ENCODE data around the gene PDZD8. TPM values are rescaled to one million over a fixed set of nuclear protein-coding genes. Genes with fewer than 3 reads are reported as not detected.

Gene PDZD8
- total and polyA plus RNA-seq, 9 donors = 8.0 to 49.6 (median 35.6) TPM

- H3K4me1 ChIP-seq (ENCODE audit: insufficient read depth) = no peaks in the 10 kb centered on the region
- no peak overlapping the region for H3K27ac ChIP-seq
- intact Hi-C loops (cut with DNase I) = no loop called here
- 10 to 29% (median 20%) methylated on average over 1 of the region's 1 CpG for WGBS, 3 donors
- no peaks in the 10 kb centered on the region for H3K27me3 ChIP-seq
- H3K36me3 ChIP-seq = no peaks in the 10 kb centered on the region
- no peak for DNase-seq
- no peak overlapping the region for H3K4me3 ChIP-seq
- TF ChIP-seq, protein P1, sequence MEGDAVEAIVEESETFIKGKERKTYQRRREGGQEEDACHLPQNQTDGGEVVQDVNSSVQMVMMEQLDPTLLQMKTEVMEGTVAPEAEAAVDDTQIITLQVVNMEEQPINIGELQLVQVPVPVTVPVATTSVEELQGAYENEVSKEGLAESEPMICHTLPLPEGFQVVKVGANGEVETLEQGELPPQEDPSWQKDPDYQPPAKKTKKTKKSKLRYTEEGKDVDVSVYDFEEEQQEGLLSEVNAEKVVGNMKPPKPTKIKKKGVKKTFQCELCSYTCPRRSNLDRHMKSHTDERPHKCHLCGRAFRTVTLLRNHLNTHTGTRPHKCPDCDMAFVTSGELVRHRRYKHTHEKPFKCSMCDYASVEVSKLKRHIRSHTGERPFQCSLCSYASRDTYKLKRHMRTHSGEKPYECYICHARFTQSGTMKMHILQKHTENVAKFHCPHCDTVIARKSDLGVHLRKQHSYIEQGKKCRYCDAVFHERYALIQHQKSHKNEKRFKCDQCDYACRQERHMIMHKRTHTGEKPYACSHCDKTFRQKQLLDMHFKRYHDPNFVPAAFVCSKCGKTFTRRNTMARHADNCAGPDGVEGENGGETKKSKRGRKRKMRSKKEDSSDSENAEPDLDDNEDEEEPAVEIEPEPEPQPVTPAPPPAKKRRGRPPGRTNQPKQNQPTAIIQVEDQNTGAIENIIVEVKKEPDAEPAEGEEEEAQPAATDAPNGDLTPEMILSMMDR (IDR thresholded peaks at IDR 0.05) = no peak
- TF ChIP-seq EP300 (IDR thresholded peaks at IDR 0.05) (no peak), POLR2A (IDR thresholded peaks at IDR 0.05) (no peak)
- H3K9me3 ChIP-seq = no peaks in the 10 kb centered on the region
Observed at GRCh38 chr10:117413928-117414618, 38.8 kb upstream of the PDZD8 start.

DNA sequence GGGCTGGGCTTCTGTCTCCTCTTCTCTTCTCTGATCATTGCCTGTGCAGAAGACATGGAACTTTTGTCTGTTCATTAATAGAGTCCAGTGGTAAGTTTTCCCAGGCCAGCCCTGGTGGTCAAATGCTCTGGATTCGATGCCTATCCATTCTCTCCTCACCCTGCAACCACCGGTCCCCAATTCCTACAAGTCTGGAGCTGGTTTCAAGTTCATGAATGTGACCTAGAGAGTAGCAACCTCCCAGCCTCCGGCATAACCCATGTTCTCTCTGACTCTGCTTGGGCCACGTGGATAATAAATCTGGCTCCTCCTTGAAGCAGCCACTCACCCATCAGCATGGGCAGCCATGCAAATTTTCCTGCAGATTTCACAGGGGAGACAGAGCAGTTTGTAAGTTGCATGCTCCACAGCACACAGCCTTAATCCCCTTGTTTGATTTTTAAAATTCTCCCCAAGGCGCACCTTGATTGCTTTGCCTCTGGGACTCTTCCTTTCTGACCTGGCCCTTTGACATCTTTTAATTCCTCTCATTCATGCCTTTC, 37.3 kb upstream of the PDZD8 start:
- H3K27ac ChIP-seq = no peak overlapping the region
- 73 to 77% (median 77%) methylated on average over 5 of the region's 5 CpGs for WGBS, 3 donors
- TF ChIP-seq POLR2A (IDR thresholded peaks at IDR 0.05) = no peak
- no peak for TF ChIP-seq EP300 (IDR thresholded peaks at IDR 0.05)
- TF ChIP-seq, protein P1 (IDR thresholded peaks at IDR 0.05) = no peak
- intact Hi-C loops (cut with DNase I) = no loop called here
- no peaks in the 10 kb centered on the region for H3K4me1 ChIP-seq (ENCODE audit: insufficient read depth)
- no peaks in the 10 kb centered on the region for H3K9me3 ChIP-seq
- DNase-seq = no peak
- no peaks in the 10 kb centered on the region for H3K27me3 ChIP-seq
- no peaks in the 10 kb centered on the region for H3K36me3 ChIP-seq
- no peak overlapping the region for H3K4me3 ChIP-seq

GRCh38 chr10:117411479-117412399, 36.5 kb upstream of the PDZD8 start:
- Histone ChIP-seq H3K9me3 (no peaks in the 10 kb centered on the region), H3K4me3 (no peak overlapping the region), H3K27me3 (no peaks in the 10 kb centered on the region), H3K27ac (no peak overlapping the region), H3K4me1 (ENCODE audit: insufficient read depth) (no peaks in the 10 kb centered on the region), H3K36me3 (no peaks in the 10 kb centered on the region)
- DNase-seq = no peak
- 63 to 64% (median 64%) methylated on average over 8 of the region's 8 CpGs for WGBS, 3 donors
- intact Hi-C loops (cut with DNase I) = no loop called here
- TF ChIP-seq EP300 (IDR thresholded peaks at IDR 0.05) (no peak), POLR2A (IDR thresholded peaks at IDR 0.05) (no peak)
- TF ChIP-seq, protein P1 (IDR thresholded peaks at IDR 0.05) = no peak

DNA sequence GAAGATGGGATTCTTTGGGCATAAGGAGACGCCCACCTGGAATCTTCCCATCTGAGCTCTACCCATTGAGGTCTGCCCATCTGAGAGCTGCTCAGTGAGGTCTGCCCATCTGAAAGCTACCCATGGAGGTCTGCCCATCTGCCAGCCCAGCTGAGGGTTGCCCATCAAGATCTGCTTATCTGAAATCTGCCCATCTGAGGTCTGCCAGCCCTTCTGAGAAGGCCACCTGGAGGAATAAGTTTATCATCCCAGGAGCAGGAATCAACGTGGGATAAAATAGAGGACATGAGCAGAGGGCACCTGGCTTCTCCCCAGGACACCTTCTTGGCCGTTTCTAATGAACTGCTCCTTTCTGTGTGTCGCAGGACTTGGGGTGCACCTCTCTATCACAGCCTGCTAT, 35.3 kb upstream of the PDZD8 start:
- Histone ChIP-seq H3K4me3 (no peak overlapping the region), H3K27ac (no peak overlapping the region), H3K27me3 (no peaks in the 10 kb centered on the region), H3K36me3 (no peaks in the 10 kb centered on the region), H3K4me1 (ENCODE audit: insufficient read depth) (no peaks in the 10 kb centered on the region), H3K9me3 (no peaks in the 10 kb centered on the region)
- DNase-seq = no peak
- intact Hi-C loops (cut with DNase I) = no loop called here
- TF ChIP-seq EP300 (IDR thresholded peaks at IDR 0.05) = no peak
- 66 to 77% (median 72%) methylated on average over 4 of the region's 4 CpGs for WGBS, 3 donors
